Astrocyte of the cerebellum (primary cell): ENCODE results near the gene JMJD8.

Experiments
- DNase-seq: peaks from one replicate; pipeline ENCODE4 v3.0.0-alpha.2; 2011; ENCODE audit warnings: low read depth
- H3K4me3 ChIP-seq: 2 replicates; pipeline ENCODE4 v1.5.1; 2011; ENCODE audit warnings: mild to moderate bottlenecking, low read depth, low read length, moderate library complexity
- CTCF ChIP-seq: IDR thresholded peaks from 2 replicates; pipeline ENCODE4 v1.5.1; 2012; ENCODE audit warnings: low read length, low read depth, moderate library complexity, mild to moderate bottlenecking; ENCODE audit errors: missing control alignments
- in situ Hi-C: cut with HindIII; loops from 2 replicates; pipeline ENCODE4 v1.10.0; 2017; ENCODE audit warnings: low sequenced_read_pairs

The JMJD8 gene

GRCh38 chr16:637081-638018 lies 46.8 kb downstream of the JMJD8 start:
- in situ Hi-C loops: no loop called here
- no peak for TF ChIP-seq CTCF
- peak; percentile 65 for DNase-seq
- peak overlapping the region; percentile 55 for H3K4me3 ChIP-seq

GRCh38 chr16:636206-637080 lies 47.7 kb downstream of the JMJD8 start, which contains the start of gene METTL26:
TSS of gene METTL26 (minus strand) at chr16:636305. CDS start at chr16:636290, 15 bp downstream.
- peak within 1 kb of the TSS; percentile 55 for H3K4me3 ChIP-seq
- in situ Hi-C loops: no loop called here
- no peak for TF ChIP-seq CTCF
- DNase-seq: peak; percentile 80

GRCh38 chr16:635573-636205 lies 48.4 kb downstream of the JMJD8 start:
- no peak for TF ChIP-seq CTCF
- peak overlapping the region; percentile 55 for H3K4me3 ChIP-seq
- in situ Hi-C loops: no loop called here
- DNase-seq: no peak

- in situ Hi-C loops: no loop called here
- H3K4me3 ChIP-seq: peak overlapping the region; percentile 55
- TF ChIP-seq CTCF: no peak
- no peak for DNase-seq
These were observed 49.1 kb downstream of the JMJD8 start for GRCh38 chr16:634996-635395.

GRCh38 chr16:634051-634670 lies 50.0 kb downstream of the JMJD8 start:
- no peak overlapping the region for H3K4me3 ChIP-seq
- in situ Hi-C loops: no loop called here
- no peak for DNase-seq
- no peak for TF ChIP-seq CTCF
